Dermis blood vessel endothelial cell (primary cell): Measurements from ENCODE around the gene ABHD17A. TPM values are rescaled to one million over a fixed set of nuclear protein-coding genes. Genes with fewer than 3 reads are reported as not detected.
"Not testable (repeated sequence)": the region's sequence is repeated elsewhere in the genome, so short reads cannot be mapped to it uniquely, and the experiment has no call there.

ENCODE experiments used
- DNase-seq: peaks from one replicate; pipeline ENCODE4 v3.0.0; 2010
- total RNA-seq: library from RNA; depleted of rRNA; stranded (reverse); fragments of >200 nt; gene quantifications from 2 replicates; pipeline ENCODE4 v1.2.3, GENCODE V29; 2014

ABHD17A gene
- total RNA-seq, 1 donor from 2014 or later: 142 TPM

DNA sequence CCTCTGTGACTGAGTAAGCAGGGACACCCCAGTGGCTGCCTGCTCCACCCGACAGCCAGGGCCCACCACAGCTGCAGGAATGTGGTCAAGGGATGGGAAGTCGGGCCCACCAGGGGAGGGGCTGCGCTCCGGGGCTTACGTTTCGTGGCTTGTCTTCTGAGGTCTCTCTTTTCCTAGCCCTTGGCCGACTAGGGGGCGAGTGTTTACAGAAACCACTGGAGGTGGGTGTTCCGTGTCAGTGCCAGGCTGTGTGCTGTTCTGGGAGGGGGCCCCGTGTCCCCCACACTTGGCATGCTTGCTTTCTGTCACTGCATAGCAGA is 24.4 kb upstream of the ABHD17A start:
- no peak for DNase-seq

GRCh38 chr19:1908364-1908678 is 23.0 kb upstream of the ABHD17A start:
- DNase-seq: no peak

DNA sequence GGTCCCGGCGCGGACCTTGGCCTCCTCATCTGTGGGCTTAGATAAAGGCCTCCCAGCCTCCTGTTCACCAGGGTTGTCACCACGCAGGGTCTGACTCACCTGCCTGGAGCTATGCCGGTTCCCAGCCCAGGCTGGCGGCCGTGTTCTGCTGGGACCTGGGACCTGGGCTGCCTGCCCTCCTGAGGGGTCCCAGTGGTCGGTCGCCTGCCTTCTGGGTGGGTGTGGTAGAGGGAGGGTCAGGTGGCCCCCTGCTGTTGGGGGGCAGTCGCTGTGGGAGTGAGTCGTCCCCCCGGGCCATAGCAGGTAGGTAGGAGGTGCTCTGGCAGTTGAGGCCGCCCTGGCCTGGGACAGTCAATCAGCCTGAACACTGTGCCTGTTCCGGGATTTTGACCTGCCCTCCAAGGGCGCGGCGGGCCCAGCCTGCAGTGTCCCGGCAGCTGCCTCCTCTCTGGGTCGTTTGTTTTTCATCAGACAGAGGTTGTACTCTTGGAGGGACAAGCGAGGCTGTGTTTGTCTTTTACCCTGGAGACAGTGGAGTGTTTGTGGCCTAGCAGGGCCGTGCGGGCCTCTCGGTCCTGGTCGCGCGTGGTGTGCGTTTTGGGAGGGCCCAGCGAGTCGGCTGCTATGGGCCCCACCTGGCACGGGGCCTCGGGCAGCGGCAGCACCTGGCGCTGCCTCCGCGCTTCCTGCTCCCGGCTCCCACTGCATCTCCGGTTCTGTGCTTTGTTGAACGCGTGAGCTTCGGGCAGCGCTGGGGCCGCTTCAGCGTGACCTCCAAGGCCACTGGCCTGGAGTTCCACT is 22.5 kb upstream of the ABHD17A start:
- no peak for DNase-seq

- no peak for DNase-seq
Measured at GRCh38 chr19:1906985-1907562, 21.8 kb upstream of the ABHD17A start.

- no peak for DNase-seq
Measured at GRCh38 chr19:1905863-1906375, 20.6 kb upstream of the ABHD17A start.

DNA sequence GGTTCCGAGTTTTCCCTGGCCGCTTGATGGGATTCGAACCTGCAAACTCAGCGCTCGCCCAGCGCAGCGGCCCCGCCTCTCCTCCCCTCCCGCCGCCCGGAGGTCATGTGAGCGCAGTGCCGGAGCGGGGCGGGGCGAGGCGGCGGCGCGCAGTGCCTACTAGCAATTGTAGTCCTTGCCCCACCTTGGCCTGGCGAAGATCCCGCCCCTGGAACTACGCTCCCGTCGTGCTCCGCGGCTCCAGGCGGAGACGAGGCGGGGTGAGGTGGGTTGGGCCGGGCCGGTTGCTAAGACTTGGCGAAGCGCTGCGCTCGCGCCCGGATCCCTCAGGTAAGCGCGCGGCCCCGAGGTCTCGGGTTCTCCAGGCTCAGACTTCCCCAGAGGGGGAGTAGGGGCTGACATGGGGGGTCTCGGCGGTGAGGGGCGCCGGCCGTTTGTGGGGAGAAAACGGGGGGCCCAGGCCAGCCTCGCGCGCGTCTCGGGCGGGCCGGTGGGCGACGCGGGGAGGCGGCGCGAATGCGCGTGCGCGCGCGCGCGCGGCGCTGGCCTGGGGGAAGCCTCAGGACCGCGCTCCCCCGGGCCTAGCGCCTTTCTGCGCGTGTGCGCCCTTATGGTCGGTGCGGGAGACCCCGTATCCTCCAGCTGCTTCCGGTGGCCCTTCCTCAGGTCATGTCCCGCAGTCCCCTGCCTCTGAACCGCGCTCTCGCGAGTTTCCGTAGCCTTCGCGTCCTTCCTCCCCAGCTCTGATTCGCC is 20.0 kb upstream of the ABHD17A start, which contains the start of the genes ADAT3 and SCAMP4:
TSS of gene ADAT3 (plus strand) at position 290 of the 753 bp plus-strand sequence. CDS start 6,649 bp downstream, outside the sequence.
TSS of gene SCAMP4 (plus strand) at position 290 of the 753 bp plus-strand sequence. CDS start 9,621 bp downstream, outside the sequence.
- peak; percentile 100 for DNase-seq

- no peak for DNase-seq
Measured at GRCh38 chr19:1904860-1905109, 19.5 kb upstream of the ABHD17A start.

GRCh38 chr19:1902923-1903322 is 17.6 kb upstream of the ABHD17A start:
- no peak for DNase-seq

GRCh38 chr19:1901940-1902404 is 16.7 kb upstream of the ABHD17A start:
- no peak for DNase-seq

- DNase-seq: no peak
Measured at GRCh38 chr19:1896508-1896907, 11.2 kb upstream of the ABHD17A start.

GRCh38 chr19:1893791-1894190 is 8.5 kb upstream of the ABHD17A start:
- DNase-seq: no peak

- DNase-seq: no peak
Measured at GRCh38 chr19:1889907-1890306, 4.6 kb upstream of the ABHD17A start.

- no peak for DNase-seq
Measured at GRCh38 chr19:1888385-1888784, 3.1 kb upstream of the ABHD17A start.

DNA sequence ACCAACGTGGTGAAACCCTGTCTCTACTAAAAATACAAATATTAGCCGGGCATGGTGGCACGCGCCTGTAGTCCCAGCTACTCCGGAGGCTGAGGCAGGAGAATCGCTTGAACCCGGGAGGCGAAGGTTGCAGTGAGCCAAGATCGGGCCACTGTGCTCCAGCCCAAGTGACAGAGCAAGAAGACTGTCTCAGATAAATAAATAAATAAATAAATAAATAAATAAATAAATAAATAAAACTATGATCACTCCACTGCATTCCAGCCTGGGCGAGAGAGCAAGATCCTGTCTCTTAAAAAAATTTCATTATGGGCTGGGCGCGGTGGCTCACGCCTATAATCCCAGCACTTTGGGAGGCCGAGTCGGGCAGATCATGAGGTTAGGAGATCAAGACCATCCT is 1.1 kb upstream of the ABHD17A start:
- not testable (repeated sequence) for DNase-seq

DNA sequence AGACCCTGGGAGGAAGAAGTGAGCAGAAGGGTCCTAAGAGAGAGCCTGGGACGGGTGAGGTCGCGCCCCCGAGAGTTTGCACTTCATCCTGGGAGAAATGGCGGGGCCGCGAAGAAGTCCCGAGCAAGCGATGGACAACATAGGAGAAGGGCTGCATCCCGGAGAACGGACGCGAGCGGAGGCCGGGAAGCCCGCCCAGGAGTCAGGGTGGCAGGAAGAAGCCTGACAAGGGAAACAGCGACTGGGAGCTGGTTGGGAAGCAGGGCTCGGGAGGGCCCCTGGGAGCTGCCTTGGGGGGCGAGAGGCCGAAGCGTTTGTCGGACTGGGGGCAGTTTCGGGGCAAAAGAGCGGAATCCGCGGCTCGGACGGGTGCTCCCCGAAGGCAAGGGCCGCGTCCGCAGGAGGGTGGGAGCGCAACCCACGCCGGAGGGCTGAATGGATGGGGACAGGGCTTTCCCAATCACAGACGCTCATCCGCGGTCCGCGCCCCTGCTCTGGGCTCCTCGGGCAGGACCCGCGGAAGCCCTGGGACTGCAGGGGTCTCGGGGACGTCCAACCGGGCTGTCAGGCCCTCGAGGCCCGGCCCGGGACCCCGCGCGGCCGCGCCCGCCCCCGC is 469 bp downstream of the ABHD17A start:
- peak; percentile 48 for DNase-seq

- no peak for DNase-seq
Measured at GRCh38 chr19:1884291-1884718, 991 bp downstream of the ABHD17A start.

- DNase-seq: no peak
Measured at GRCh38 chr19:1883784-1884183, 1.5 kb downstream of the ABHD17A start.

DNA sequence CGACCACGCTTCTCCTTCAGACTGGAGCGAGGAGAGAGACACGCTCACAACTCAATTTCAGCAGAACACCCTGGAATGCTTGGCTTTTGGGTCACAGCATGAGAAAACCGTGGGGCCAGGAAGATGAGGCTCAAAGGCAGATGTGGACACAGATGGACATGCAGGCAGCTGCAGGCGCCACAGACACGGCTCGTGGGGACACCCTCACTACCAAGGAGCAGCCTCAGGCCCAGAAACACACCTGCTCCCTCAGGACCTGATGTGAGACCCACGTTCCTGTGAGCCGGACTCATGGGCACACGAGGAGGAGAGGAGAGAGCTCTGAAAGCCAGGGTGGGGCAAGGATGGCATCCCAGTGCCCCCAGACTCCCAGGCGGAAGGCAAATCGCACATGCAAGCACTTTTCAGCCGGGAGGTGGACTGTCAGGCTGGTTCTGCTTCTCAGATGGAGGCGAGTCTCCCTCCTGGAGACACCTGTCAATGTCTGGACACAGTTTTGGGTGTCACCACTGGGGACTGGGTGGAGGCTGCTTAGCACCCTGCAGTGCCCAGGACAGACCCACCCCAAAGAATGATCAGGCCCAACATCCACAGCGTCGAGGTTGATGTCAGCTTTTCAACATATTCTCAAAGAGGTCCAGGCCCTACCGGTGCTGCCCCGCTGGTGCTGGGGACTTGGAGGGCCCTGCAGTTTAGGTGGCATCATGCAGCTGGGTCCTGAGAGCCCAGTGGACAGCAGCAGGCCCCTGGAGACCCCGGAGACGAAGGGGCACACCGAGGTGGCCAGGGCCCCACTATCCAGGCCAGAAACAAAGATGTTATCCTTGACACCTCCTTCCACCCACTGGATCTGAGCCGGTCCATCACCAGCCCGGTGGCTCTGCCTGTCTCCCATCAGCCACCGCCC is 2.3 kb downstream of the ABHD17A start:
- DNase-seq: no peak

GRCh38 chr19:1882089-1882785 is 3.1 kb downstream of the ABHD17A start:
- DNase-seq: peak; percentile 79

DNA sequence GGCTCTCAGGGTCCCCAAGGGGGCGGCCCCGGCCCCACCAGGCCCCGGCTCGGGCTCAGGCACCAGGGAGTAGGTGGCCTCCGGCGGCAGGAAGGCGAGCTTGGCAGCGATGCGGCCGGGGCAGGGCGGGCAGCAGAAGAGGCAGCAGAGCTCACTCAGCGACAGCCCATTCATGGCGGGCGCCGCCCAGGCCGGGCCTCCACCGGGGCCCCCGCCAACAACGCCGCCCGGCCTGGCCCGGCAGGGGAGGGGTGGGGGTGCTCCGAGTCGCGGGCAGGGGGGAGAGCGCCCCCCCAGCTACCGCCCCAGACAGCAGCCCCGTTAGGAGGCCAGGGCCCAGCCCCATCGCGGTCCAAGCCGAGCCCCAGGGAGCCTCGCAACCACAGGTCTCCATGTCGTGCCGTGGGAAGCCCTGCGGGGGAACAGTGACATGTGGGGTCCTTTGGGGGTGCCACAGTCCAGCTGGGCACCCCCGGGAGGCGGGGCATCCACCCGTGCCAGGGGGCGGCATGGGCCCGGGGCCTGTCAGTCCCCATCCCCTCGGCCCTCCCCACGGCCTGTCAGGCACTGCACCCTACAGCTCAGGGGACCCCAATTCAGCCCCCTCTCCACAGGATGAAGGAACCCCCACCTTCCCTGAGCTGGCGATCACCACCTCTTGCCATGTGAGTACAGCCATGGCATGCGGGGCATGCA is 3.8 kb downstream of the ABHD17A start:
- not testable (repeated sequence) for DNase-seq
